ENCODE results near the gene KCNQ1OT1.

DNA sequence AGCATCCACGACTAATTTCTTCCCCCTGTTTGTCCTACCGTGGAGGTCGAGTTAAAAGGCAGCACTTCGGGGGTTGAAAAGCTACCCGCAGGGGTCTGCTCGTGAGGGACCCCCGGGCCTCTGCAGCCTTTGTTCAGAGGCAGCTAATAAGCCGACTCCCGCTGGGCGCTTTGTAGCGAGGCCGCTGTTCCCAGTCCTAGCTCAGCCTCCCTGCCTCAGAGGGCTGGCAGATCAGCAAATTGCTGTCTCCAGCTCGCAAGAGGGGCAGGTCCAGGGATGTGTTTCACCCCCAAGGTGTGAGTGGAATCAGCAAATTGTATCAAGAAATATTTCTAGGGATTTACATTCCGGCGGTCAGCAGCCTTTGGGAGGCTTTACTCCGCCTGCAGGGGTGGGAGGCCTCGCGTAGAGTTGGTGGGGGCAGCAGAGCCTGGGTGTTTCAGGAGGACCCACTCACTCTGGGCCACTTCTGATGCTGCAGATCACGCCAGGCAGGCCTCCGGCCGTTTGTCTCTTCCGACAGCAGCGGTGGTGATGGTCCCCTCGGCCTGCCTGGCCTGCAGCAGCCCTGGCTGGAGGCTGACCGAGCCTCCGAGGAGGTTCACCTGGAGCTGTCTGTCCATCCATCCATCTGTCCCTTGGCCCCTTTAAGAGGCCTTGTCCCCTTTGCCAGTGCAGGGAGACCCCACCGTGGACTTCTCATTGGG, 21.6 kb upstream of the KCNQ1OT1 start:
- TF ChIP-seq POLR2AphosphoS5 (IDR thresholded peaks at IDR 0.05) (no peak), POLR2A (IDR thresholded peaks at IDR 0.05; ENCODE audit: low read depth) (no peak), EP300 (IDR thresholded peaks at IDR 0.05) (no peak)
- TF ChIP-seq, protein P1, sequence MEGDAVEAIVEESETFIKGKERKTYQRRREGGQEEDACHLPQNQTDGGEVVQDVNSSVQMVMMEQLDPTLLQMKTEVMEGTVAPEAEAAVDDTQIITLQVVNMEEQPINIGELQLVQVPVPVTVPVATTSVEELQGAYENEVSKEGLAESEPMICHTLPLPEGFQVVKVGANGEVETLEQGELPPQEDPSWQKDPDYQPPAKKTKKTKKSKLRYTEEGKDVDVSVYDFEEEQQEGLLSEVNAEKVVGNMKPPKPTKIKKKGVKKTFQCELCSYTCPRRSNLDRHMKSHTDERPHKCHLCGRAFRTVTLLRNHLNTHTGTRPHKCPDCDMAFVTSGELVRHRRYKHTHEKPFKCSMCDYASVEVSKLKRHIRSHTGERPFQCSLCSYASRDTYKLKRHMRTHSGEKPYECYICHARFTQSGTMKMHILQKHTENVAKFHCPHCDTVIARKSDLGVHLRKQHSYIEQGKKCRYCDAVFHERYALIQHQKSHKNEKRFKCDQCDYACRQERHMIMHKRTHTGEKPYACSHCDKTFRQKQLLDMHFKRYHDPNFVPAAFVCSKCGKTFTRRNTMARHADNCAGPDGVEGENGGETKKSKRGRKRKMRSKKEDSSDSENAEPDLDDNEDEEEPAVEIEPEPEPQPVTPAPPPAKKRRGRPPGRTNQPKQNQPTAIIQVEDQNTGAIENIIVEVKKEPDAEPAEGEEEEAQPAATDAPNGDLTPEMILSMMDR (IDR thresholded peaks at IDR 0.05), result no peak
